Stimulated activated CD8-positive, alpha-beta memory T cell treated with anti-CD3 and anti-CD28 coated beads, Interleukin-2, amount 100 ng/mL, for 48 hours (primary cell): Measurements from ENCODE around the gene LMF1.
"Not testable (repeated sequence)": the region's sequence is repeated elsewhere in the genome, so short reads cannot be mapped to it uniquely, and the experiment has no call there.

ENCODE experiments used
- DNase-seq, 2 donors: peaks; one replicate each; pipeline ENCODE4 v3.0.0-alpha.2; 2020; ENCODE audit warnings: low read depth in 2 of 2

Gene LMF1

DNA sequence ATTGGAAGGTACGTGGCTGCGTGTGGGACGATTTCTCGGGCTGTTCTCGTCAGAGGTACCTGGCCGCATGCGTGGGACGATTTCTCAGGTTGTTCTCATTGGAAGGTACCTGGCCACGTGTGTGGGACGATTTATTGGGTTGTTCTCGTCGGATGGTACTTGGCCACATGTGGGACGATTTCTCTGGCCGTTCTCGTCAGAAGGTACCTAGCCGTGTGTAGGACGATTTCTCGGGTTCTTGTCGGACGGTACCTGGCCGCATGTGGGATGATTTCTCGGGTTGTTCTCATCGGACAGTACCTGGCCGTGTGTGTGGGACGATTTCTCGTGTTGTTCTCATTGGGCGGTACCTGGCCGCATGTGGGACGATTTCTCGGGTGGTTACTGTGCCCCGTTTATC is 120.1 kb downstream of the LMF1 start:
- no peak for DNase-seq

DNA sequence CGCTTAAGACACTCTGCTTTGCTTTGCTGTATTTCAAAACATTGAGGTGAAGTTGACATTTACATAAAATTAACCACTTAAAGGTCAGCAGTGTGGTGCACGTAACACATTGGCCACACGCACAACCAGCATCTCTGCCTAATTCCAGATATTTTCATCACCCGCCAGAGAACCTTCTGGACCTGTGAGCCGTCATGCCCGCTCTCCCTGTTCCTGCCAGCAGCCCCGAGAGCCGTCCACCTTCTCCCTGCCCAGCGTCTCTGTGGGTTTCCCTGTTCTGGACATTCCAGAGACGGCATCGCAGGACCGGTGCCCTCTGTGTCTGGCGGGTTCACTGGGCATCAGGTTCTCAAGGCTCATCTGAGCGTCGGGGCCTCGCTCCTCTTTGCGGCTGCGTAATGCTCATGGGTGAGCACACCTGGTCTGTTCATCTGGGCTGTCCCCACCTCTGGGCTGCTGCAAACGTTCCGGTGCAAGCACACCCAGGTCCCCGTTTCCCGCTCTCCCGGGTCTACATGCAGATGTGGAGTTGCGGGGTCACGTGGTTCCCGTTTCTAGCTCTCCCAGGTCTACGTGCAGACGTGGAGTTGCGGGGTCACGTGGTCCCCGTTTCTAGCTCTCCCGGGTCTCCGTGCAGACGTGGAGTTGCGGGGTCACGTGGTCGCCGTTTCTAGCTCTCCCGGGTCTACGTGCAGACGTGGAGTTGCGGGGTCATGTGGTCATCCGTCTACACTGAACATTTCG is 122.1 kb downstream of the LMF1 start:
- no peak for DNase-seq

DNA sequence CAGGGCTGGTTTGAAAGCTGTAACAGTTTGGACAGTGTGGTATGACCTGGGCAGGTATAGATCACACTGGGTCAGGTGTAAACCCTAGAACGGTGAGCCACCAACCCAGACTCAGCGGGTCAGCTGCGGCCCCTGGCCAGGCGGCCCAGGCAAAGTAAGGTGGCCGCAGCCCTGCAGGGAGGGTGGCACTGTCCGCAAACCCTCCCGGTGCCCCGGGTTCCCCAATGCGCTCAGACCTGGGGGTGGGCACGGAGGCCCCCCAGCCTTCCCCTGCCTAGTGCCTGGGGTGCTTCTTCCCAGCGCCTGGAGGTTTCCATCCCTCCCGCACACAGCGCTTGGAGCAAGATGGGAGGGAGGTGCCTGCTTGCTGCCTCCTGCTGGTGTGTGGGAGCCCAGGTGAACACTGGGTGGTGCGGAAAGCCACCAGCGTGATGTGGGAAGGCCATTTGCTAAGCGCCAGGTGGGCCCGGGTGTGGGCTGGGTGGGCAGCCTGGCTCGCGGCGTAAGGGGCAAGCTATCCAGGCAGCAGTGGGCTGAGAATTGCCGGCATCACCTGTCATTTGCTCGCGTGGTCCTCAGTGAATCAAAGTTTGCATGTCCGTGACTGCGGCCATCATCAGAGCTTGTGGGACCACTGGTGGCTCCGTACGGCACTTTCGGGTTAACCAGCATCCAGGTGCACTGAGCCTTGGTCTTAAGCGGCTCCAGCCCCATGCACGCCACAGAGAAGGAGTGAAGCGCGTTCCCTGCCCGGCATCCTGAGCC is 122.9 kb downstream of the LMF1 start:
- no peak for DNase-seq

DNA sequence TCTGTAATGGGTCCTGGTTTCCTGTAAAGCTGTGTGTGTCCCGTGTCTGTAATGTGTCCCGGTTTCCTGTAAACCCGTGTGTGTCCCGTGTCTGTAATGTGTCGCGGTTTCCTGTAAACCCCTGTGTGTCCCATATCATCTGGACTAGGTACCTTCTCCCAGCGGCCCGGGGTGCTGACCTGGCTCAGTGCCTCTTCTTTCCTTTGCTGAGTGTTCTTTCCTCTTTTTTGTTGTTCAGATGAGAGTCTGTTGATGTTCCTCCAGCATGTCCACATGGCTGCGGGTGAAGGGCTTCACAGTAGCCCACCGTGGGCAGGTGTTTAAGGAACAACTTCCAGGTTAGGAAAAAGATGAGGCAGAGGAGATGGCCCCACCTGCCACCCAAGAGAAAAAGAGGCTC is 123.6 kb downstream of the LMF1 start:
- DNase-seq, result no peak

DNA sequence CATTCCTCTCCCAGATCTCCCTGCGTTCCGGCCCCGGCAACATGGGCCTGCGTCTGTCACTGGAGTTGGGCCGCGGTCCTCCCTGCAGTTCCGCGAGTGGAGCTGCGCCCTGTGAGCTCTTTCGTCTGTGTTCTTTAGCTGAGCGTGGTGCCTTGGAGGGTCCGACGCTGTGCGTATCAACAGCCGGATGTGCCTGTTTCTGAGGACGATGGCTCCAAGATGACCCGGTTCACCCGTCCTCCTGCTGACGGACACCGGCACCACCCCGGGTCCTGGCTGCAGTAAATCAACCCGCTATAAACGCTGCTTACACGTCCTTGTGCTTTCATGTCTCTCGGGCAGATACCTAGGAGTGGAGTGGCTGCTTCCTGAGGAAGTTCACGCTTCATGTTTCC is 125.4 kb downstream of the LMF1 start:
- no peak for DNase-seq

DNA sequence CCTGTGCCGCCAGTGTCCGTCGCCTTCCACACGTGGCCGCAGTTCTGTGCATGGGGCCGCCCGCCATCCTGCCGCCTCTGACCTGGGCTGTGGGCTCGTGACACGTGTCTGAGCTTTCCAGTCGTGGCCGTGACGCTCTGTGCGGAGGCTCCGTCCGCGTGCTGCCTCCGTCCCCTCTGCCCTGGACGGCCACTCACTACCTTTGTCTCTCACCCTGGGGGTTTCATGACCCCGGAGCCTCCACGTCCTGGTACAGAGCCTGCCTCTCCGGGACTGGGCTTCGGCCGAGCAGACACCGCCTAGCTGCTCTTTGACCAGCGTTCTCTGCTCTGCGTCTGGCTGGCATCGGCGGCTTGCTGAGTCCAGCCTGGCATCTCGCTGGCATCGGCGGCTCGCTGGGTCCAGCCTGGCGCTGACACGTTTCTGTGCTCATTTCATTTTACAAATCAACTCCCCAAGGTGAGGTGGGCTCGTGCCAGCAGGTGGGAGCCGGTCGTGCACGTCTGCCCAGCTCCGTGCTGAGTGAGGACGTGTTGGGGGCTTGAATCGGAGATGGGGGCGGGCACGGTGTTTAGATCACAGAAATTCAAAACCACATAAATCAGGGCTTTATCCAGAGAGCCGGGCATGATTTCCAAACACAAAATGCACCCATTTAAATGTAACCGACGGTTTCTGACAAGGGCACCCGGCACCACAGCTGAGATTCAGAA is 126.0 kb downstream of the LMF1 start:
- no peak for DNase-seq

DNA sequence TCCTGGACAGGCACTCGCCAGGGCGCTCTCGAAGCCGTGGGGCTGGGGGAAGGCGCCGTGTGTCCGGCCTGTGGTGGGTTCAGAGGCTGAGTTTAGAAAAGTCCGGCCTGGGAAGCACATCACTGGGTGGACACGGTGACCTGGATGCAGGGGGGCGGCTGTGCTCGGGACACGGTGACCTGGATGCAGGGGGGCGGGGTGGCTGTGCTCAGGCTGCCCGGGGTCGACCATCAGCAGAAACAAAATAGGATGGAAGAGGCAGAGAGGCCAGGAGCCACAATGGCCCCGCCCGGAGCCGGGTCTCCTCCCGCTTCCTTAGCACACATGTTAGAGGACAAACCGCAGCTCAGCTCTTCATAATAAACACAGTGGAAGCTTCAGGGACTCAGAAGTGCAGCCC is 127.0 kb downstream of the LMF1 start:
- no peak for DNase-seq

DNA sequence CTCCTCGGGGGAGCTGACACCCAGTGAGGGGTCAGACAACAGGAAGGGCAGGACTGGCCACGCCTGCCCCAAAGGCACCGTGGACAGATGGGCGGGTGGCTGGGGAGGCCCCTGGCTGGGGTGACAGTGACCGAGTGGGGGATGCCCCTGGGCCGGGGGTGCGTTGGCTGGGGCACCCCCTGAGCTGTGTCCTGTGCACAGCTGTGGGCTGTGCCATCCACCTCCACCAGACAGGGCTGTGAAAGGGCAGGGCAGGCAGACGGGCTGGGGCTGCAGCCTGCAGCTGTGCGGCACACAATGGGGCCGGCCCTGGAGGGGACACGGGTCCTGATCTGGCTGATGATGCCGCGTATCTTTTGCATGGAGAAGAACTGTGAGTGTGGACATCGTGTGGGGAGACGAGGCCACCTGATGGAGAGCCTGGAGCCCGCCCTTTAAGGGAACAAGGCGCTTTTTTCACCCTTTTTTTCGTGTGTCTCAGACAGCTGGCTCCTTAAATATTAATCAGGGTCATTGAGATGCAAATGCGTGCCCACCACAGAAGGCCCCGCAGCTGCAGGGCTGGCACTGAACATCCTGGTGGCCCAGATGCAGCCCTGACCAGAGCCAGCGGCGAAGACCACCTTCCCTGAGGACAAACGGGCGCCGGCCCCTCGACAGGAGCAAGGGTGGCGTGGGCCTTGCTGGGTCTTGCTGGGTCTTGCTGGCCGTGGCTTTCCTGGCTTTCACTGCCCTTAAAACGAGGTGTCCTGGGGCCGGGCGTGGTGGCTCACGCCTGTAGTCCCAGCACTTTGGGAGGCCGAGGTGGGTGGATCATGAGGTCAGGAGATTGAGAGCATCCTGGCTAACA is 127.8 kb downstream of the LMF1 start:
- no peak for DNase-seq

DNA sequence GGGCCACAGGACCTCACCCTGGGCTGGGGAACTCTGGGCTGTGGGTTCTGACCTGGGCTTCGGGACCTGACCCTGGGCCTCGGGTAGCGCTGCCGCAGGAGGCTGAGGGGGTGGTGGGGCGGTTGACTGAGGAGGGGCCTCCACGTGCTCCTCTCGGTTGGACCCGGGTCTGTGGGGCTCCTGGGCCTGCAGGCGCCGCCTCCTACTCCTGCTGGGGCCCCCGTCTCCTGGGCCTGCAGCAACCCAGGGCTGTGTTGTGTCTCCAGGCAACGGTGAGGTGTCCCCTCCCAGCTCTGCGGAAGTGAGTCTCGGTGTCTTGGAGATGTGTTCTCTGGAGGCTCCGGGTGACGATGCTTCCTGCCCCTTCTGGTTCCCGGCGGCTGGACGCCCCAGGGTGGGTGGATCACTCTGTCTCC is 128.7 kb downstream of the LMF1 start:
- no peak for DNase-seq

DNA sequence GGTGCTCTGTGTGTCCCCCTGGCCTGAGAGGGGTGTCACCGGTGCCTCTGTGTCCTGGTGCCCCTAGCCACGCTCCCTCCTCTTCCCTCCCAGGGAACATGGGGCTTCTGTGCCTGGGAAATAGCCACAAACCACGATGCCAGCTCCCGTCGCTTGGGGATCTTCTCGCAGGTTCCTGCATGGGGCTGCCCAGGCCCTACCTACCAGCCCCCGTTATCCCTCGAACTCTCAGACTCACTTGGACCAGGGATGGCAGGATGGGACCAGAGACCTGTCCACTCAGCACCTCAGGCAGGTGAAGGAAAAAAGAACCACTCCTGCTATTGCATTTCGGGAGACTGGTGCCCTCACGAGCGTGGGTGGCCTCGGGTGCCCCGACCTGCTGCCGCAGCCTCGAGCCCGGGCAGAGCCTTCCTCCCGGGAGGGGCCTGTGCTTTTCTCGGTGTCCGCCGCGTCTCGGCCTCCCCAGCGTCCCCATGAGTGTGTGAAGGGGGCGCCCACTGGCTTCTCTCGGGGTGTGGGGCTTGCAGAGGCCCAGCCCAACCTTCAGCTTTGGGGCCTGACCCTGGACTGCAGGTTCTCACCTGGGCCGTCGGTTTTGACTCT is 129.2 kb downstream of the LMF1 start:
- no peak for DNase-seq

DNA sequence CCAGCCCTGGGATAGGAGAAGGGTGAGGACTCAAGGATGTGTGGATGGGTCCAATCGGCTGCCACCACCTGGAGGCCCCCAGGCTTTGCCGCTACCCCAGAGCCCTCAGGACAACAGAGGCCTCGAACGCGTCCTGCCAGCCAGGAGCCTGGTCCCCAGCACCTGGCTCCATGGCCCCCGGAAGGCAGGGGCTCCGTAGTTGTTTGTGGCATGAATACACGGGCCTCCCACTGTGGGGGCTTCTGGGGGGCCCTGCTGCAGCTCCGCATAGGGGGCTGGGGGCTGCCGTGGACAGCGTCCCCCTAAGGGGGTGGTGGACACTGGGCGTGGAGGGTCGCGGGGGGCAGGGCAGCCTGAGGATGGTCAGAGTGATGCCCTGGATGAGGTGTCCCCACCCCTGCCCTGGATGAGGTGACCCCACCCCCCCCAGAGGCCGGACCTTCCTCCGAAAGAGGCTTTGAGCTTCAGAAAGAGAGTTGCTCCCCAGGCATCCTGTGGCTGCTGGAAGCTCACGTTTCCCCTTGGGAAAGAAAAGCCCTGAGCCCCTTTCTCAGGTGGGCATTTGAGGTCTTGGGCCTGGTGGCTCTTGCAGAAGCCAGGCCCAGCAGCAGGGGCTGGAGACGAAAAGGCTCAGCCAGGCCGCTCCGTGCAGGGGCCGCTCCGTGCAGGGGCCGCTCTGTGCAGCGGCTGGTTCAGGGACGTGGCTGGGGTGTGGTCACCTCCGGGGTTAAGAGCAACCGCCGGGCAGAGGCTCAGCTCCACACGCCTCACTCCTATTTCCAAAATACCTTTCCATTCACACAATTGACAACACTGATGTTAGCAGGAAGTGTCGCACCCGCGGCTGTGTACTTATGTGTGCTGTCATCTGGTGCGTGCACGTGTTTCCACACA is 130.0 kb downstream of the LMF1 start:
- no peak for DNase-seq

DNA sequence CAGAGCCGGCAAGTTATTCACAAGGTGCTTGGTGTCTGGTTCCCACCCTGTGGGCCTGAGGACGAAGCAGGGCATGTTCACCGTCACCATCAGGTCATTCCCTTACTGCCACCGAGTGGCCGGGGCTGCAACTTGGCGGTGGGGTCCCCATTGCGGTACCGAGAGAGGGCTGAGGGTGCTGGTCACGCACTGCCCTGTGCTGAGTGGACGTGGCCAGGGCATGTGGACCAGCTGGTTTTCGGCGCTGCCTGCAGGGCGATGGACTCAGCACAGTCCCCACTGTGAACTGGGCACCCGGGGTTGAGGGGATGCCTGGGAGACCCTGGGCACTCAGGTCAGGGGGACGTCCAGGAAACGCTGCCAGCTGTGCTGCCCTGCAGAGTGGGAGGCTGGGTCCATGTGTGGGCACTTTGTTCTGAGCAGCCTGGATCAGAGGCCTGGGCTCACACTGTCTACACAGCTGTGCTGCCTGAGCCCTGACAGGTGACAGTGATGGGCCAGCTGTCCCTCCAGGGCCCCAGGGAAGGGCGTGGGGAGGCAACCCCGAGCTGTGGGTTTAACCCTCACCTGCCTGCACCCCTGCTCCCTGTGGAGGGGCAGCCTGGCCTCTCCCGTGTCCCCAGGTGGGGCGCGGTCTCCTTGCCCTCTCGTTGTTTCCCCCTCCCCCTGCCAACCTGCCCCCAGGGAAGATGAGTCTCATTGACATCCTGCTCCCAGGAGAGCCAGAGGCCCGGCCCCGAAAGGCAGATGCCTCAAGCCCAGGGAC is 131.0 kb downstream of the LMF1 start:
- no peak for DNase-seq

DNA sequence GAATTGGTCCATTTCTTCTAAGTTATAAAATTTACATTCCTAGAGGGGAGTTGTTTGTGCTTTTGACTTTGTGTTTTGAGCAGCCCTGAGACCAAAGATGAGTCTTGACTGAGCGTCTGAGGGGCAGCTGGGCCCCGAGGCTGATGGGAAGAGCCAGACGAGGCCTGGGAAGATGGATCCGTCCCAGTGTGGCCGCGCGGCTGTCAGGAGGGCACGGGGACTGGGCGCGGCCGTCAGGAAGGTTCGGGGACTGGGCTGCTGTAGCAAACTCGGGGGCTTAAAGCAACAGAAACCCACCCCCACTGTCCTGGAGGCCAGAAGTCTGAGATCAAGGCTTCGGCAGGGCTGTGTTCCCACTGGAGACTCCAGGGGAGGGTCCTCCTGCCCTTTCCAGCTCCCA is 132.0 kb downstream of the LMF1 start:
- no peak for DNase-seq

DNA sequence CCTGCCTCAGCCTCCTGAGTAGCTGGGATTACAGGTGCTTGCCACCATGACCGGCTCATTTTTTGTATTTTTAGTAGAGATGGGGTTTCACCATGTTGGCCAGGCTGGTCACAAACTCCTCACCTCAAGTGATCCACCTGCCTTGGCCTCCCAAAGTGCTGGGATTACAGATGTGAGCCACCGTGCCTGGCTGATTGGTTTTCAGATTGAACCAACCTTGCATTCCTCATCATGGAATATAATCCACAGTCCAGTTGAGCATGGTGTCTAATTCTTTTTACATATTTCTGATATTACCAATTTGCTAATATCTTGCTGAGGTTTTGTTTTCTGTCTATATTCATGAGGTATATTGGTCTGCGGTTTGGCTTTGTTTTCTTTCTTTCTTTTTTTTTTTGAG is 134.0 kb downstream of the LMF1 start:
- not testable (repeated sequence) for DNase-seq

DNA sequence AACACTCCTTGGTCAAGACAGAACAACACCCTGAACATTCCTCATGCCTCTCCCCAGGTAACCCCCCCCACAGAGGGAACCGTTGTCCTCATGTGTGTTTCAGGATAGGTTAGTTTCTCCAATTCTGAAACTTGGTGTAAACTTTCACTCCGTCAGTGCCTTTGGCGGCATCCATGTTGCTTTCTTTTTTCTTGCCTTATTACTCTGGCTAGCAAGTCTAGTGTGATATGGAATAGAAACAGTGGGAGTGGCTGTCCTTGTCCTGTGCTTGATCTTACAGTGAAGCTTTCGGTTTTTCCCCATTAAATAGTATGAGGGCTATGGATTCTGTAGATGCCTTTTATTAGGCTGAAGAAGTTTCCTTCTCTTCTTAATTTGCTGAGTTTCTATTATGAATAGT is 134.6 kb downstream of the LMF1 start:
- no peak for DNase-seq

DNA sequence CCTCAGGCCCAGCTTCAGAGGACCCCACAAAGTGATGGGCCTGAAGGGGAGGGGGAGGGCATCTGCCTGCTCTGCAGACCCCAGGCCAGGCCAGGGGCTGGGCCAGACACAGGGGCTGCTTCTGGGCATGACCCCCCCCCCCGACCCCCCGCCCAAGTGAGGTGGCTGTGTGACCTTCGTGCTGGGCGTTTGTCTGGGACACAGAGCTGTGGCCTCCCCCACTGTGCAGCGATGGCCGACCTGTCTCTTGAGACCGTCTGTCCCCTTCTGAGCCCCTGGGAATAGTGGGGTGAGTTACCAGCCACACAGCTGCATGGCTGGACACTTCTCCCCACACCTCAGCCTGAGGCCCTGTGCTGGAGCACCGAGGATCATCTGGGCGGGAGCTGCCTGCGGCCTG is 135.4 kb downstream of the LMF1 start:
- DNase-seq, result no peak

DNA sequence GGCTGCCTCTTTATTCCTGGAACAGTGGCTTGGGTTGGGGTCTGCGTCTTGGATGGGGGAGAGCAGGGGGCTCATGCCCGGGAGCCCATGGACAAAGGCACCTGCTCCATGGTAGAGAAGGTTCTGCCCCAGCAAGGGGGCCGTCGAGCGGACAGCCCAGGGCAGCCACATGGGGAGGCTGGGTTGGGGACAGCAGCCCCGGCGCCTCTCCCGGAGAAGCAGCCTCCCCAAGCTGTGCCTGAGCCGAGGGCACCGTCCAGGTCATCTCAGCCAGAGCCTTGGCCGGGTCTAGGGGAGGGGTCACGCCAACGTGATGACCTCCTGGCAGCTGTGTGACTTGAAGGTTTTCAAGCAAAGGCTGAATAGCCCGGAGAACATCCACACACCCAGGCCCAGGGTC is 137.4 kb downstream of the LMF1 start:
- no peak for DNase-seq

DNA sequence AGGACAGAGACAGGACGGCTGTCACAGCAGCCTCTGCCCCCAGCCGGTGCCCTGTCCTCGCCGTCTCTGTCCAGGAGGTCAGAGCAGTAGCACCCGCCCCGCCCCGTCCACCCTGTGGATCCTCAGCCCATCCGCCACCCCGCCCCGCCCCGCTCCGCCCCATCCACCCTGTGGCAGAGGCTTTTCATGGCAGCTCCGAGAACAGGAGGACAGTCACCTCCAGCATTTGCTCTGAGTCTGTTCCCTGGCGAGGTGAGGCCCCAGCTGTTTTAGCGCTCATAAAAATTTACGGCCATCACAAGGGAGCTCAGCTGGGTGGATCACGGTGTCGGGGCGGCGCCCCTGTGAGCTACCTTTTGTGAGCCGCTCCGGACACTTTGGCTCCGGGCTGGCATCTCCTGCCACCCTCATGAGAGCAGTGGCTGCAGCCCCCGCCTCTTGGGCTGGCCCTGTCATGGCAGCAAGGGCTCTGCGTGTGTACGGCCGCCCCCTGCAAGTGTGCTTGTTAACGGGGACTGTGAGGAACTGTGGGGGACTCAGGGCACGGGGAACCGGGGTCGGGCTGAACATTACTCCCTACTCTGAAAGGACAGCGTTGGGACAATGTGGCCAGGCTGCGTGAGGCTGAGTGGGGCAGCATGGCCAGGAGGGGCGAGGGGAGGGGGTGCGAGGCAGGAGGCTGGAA is 138.0 kb downstream of the LMF1 start:
- no peak for DNase-seq
